Gastroesophageal sphincter (tissue), 4 donors: ENCODE results near the gene SLC7A6. TPM values are rescaled to one million over a fixed set of nuclear protein-coding genes. Genes with fewer than 3 reads are reported as not detected.
"Not testable (repeated sequence)": the region's sequence is repeated elsewhere in the genome, so short reads cannot be mapped to it uniquely, and the experiment has no call there.

ENCODE experiments used
- ATAC-seq: fragments of 150-250 bp; one replicate; pipeline ENCODE4 v1.9.1; 2016; ENCODE audit warnings: mild to moderate bottlenecking, moderate library complexity
- H3K27ac ChIP-seq, 4 donors: fragments of 200-600 bp; sonication (generic) in 3 of 4; 1 replicate in 3 of 4; 2 replicates in 1 of 4; pipeline ENCODE4 v1.5.1; 2016 to 2019
- H3K27me3 ChIP-seq: fragments of 200-600 bp; sonication (generic); one replicate; pipeline ENCODE4 v1.5.1; 2019
- H3K36me3 ChIP-seq, 2 donors: fragments of 200-600 bp; sonication (generic); one replicate each; pipeline ENCODE4 v1.5.1; 2019; ENCODE audit warnings: control low read depth in 1 of 2
- H3K4me1 ChIP-seq, 3 donors: fragments of 200-600 bp; sonication (generic); 1 replicate in 2 of 3; 2 replicates in 1 of 3; pipeline ENCODE4 v1.5.1; 2016 to 2019; ENCODE audit warnings: control low read depth in 2 of 3
- H3K4me3 ChIP-seq, 2 donors: fragments of 200-600 bp; sonication (generic); one replicate each; pipeline ENCODE4 v1.5.1; 2019; ENCODE audit warnings: mild to moderate bottlenecking in 1 of 2, moderate library complexity in 1 of 2
- H3K9me3 ChIP-seq, 3 donors: fragments of 200-600 bp; sonication (generic); one replicate each; pipeline ENCODE4 v1.5.1; 2017 to 2019; ENCODE audit warnings: control low read depth in 2 of 3
- EP300 ChIP-seq: sonication (generic); formaldehyde crosslinking; IDR thresholded peaks from one replicate; pipeline ENCODE4 v1.6.1; 2017; ENCODE audit warnings: antibody characterized with exemption, mild to moderate bottlenecking
- POLR2A ChIP-seq, 2 donors: fragments of 450-650 bp; IDR thresholded peaks; one replicate each; pipeline ENCODE4 v1.6.1; 2017; ENCODE audit warnings: antibody characterized with exemption in 2 of 2, mild to moderate bottlenecking in 2 of 2, moderate library complexity in 1 of 2
- POLR2AphosphoS5 ChIP-seq: sonication (generic); formaldehyde crosslinking; IDR thresholded peaks from one replicate; pipeline ENCODE4 v1.6.1; 2017; ENCODE audit warnings: antibody characterized with exemption
- WGBS, 2 donors: methylation state at CpG; one replicate each; pipeline ENCODE4 v1.1.5; 2018; ENCODE audit warnings: low coverage in 1 of 2; 5-methylcytosine and 5-hydroxymethylcytosine counted together
- total RNA-seq, 4 donors: library from RNA; depleted of rRNA; stranded (reverse); fragments of >200 nt; gene quantifications; one replicate each; pipeline ENCODE4 v1.1.0, GENCODE V29; 2016
- TF ChIP-seq, protein P1 (sequence below), 4 experiments: fragments of 200-600 bp in 2 of 4; fragments of 450-650 bp in 2 of 4; sonication (generic) in 1 of 4; IDR thresholded peaks; one replicate each; pipeline ENCODE4 v1.5.1; 2017 to 2019; ENCODE audit warnings: antibody characterized with exemption in 4 of 4, mild to moderate bottlenecking in 2 of 4, moderate library complexity in 2 of 4

The SLC7A6 gene
- total RNA-seq, 4 donors from 2014 or later = 19.1 to 51.5 (median 33.7) TPM

DNA sequence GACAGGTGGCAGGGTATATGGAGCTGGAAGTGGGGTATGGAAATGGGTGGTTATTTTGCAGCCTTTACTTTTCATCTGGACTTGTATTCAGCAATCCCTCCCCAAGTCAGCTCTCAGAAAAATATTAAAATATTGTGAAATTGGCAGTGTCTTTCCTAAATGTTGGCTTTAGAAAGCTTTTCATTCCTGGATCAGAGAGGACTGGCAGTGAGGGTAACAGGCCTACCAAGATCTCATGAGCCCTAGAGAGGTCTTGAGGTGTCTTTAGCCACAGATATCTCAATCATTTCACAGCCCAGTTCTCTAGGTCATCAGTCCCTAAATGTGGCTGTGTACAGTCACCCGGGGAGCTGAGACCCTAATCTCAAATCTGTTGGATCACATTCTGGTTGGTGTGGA lies 23.9 kb downstream of the SLC7A6 start:
- H3K4me1 ChIP-seq = peaks cover 0 to 64% (median 17%) of the 10 kb centered on the region in 3 donors
- TF ChIP-seq EP300 = no peak
- TF ChIP-seq POLR2AphosphoS5 = no peak
- TF ChIP-seq, protein P1, sequence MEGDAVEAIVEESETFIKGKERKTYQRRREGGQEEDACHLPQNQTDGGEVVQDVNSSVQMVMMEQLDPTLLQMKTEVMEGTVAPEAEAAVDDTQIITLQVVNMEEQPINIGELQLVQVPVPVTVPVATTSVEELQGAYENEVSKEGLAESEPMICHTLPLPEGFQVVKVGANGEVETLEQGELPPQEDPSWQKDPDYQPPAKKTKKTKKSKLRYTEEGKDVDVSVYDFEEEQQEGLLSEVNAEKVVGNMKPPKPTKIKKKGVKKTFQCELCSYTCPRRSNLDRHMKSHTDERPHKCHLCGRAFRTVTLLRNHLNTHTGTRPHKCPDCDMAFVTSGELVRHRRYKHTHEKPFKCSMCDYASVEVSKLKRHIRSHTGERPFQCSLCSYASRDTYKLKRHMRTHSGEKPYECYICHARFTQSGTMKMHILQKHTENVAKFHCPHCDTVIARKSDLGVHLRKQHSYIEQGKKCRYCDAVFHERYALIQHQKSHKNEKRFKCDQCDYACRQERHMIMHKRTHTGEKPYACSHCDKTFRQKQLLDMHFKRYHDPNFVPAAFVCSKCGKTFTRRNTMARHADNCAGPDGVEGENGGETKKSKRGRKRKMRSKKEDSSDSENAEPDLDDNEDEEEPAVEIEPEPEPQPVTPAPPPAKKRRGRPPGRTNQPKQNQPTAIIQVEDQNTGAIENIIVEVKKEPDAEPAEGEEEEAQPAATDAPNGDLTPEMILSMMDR (IDR thresholded peaks at IDR 0.05) = no peak
- no peak for TF ChIP-seq POLR2A (IDR thresholded peaks at IDR 0.05)
- no peaks in the 10 kb centered on the region for H3K9me3 ChIP-seq
- H3K36me3 ChIP-seq = peaks cover 0 to 61% of the 10 kb centered on the region in 2 donors
- peak overlapping the region in 3 of 4 donors; percentile 62 to 71 (median 63) for H3K27ac ChIP-seq
- peak; percentile 62 for ATAC-seq
- H3K27me3 ChIP-seq = no peaks in the 10 kb centered on the region
- 67% methylated on average over 1 of the region's 1 CpG; no CpG with 5 or more reads in 1 of the 2 donors for WGBS, 2 donors
- H3K4me3 ChIP-seq = no peak overlapping the region

DNA sequence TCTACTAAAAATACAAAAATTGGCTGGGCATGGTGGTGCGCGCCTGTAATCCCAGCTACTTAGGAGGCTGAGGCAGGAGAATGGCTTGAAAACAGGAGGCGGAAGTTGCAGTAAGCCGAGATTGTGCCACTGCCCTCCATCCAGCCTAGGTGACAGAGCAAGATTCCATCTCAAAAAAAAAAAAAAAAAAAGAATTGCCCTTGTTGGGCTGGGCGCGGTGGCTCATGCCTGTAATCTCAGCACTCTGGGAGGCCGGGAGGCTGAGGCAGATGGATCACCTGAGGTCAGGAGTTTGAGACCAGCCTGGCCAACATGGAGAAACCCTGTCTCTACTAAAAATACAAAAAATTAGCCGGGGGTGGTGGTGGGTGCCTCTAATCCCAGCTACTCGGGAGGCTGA lies 24.5 kb downstream of the SLC7A6 start:
- Histone ChIP-seq H3K27ac (peak overlapping the region in 3 of 4 donors; percentile 62 to 71 (median 63)), H3K4me1 (peaks cover 0 to 59% (median 17%) of the 10 kb centered on the region in 3 donors), H3K36me3 (peaks cover 0 to 61% of the 10 kb centered on the region in 2 donors)
- not testable (repeated sequence) for ATAC-seq, H3K4me3 ChIP-seq, H3K27me3 ChIP-seq, H3K9me3 ChIP-seq
- 80 to 100% methylated on average over 2 to 8 of the region's 9 CpGs for WGBS, 2 donors

DNA sequence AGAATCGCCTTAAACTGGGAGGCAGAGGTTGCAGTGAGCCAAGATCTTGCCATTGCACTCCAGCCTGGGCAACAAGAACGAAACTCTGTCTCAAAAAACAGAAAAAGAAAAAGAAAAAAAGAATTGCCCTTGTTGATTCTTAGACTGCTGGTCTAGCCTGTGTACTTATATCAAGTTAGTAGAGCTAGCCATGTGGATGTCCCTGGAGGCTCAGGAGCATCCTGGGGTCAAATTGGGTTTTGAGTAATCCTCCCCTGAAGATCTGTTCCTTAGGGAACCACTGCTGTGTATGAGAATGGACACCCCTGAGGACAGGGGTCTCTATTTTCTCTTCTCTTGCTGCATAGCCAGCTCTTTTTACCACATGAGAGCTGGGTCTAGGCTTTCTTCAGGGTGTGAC lies 24.9 kb downstream of the SLC7A6 start:
- no peak for ATAC-seq
- Histone ChIP-seq H3K27ac (peak overlapping the region in 3 of 4 donors; percentile 50 to 63 (median 62)), H3K27me3 (no peaks in the 10 kb centered on the region), H3K4me3 (no peak overlapping the region), H3K9me3 (no peaks in the 10 kb centered on the region), H3K36me3 (peaks cover 0 to 65% of the 10 kb centered on the region in 2 donors), H3K4me1 (peaks cover 0 to 55% (median 17%) of the 10 kb centered on the region in 3 donors)
- 83 to 94% methylated on average over 2 of the region's 2 CpGs for WGBS, 2 donors
- TF ChIP-seq, protein P1 (IDR thresholded peaks at IDR 0.05) = no peak
- TF ChIP-seq EP300 (no peak), POLR2AphosphoS5 (no peak), POLR2A (IDR thresholded peaks at IDR 0.05) (no peak)

DNA sequence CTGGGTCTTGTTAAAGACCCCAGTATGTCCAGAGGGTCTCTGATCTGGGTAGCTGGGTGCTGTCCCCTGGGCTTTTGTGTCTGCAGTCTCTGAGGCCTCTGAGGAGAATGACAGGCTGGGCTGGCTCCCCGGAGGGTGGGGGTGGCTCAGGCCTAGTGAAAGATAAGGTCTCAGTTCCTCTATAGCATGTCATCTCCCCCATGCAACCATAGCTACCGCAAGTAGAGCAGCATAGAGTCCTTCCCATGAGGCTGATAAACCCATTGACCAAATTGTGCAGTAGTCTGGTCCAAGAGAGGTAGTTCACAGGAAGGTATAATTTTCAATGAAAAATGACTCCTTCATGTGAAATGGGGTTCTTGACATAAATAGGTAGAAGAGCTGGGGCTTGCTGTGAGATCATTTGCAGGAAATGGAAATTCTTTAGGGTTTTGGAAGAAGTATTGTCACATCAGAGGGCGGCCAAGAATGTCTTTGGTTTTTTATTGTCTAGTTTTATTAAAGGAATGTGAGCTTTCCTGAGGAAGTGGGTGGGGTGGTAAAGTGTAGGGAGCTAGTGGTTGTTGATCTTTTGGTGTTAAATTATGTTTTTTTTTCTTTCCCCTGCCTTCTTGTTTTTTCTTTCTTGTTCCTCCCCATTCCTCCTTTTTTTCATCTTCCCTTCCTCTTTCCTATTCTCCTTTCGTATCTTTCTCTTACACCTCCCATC lies 25.4 kb downstream of the SLC7A6 start:
- no peak for ATAC-seq
- peak overlapping the region in 3 of 4 donors; percentile 50 to 63 (median 62) for H3K27ac ChIP-seq
- 73 to 92% methylated on average over 2 of the region's 4 CpGs for WGBS, 2 donors

DNA sequence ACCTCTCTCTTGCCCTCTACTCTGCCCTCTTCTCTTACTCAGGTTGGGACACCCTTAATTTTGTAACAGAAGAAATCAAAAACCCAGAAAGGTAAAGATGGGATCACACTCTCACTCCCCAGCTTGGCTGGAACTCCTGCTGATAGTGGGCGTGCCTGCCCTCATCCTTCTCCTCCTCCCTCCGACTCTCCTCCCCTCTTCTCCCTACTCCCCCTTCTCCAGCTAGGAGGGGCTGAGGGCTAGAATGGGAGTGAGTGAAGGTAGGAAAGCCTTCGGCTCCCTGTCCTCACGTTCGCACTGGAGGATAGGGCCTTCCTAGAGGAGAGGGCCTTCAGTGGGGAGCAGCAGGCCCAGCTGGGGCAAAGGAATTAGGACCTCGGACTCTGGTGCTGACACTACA lies 26.1 kb downstream of the SLC7A6 start:
- ATAC-seq = no peak
- Histone ChIP-seq H3K4me1 (peaks cover 0 to 43% (median 17%) of the 10 kb centered on the region in 3 donors), H3K27me3 (no peaks in the 10 kb centered on the region), H3K27ac (peak overlapping the region in 2 of 4 donors; percentile 35 to 63), H3K4me3 (no peak overlapping the region), H3K9me3 (no peaks in the 10 kb centered on the region), H3K36me3 (peaks cover 0 to 78% of the 10 kb centered on the region in 2 donors)
- WGBS, 2 donors = 40% methylated on average over 2 of the region's 6 CpGs; no CpG with 5 or more reads in 1 of the 2 donors
- TF ChIP-seq POLR2A (IDR thresholded peaks at IDR 0.05) (no peak), EP300 (no peak)
- TF ChIP-seq, protein P1 (IDR thresholded peaks at IDR 0.05) = no peak

More for the DNA sequence above, 25.4 kb downstream of the SLC7A6 start:
- TF ChIP-seq EP300 = no peak
- TF ChIP-seq POLR2A (IDR thresholded peaks at IDR 0.05) = no peak
- TF ChIP-seq, protein P1 (IDR thresholded peaks at IDR 0.05) = no peak
- no peak for TF ChIP-seq POLR2AphosphoS5
- Histone ChIP-seq H3K4me3 (no peak overlapping the region), H3K4me1 (peaks cover 0 to 50% (median 17%) of the 10 kb centered on the region in 3 donors), H3K36me3 (peaks cover 0 to 71% of the 10 kb centered on the region in 2 donors), H3K9me3 (no peaks in the 10 kb centered on the region), H3K27me3 (no peaks in the 10 kb centered on the region)
